GM23248 (cell line): ENCODE results near the gene HOXD1. TPM values are rescaled to one million over a fixed set of nuclear protein-coding genes. Genes with fewer than 3 reads are reported as not detected.
A peak's percentile ranks its signal among the peaks of the same experiment; 100 is the strongest.

Experiments used
- DNase-seq: peaks from one replicate; pipeline ENCODE4 v3.0.0-alpha.2; 2015
- H2AFZ ChIP-seq: fragments of 200-600 bp; sonication (generic); 2 replicates; pipeline ENCODE4 v1.6.1; 2016; ENCODE audit warnings: antibody characterized with exemption
- H3F3A ChIP-seq: fragments of 200-600 bp; sonication (generic); 2 replicates; pipeline ENCODE4 v1.6.1; 2016; ENCODE audit warnings: mild to moderate bottlenecking, antibody characterized with exemption, mixed run types; ENCODE audit not compliant: insufficient read depth
- H3K27ac ChIP-seq: fragments of 200-600 bp; sonication (generic); 2 replicates; pipeline ENCODE4 v1.5.1; 2016; ENCODE audit warnings: mild to moderate bottlenecking
- H3K27me3 ChIP-seq: fragments of 200-600 bp; sonication (generic); replicated peaks from 2 replicates; pipeline ENCODE4 v1.6.1; 2016; ENCODE audit warnings: mild to moderate bottlenecking; ENCODE audit not compliant: insufficient read depth
- H3K36me3 ChIP-seq: fragments of 200-600 bp; sonication (generic); 2 replicates; pipeline ENCODE4 v1.6.1; 2016; ENCODE audit warnings: low read depth, mild to moderate bottlenecking
- H3K4me1 ChIP-seq: fragments of 200-600 bp; sonication (generic); 2 replicates; pipeline ENCODE4 v1.6.1; 2016; ENCODE audit warnings: mild to moderate bottlenecking; ENCODE audit not compliant: insufficient read depth
- H3K4me2 ChIP-seq: fragments of 200-600 bp; sonication (generic); one replicate; pipeline ENCODE4 v1.6.1; 2016; ENCODE audit warnings: mild to moderate bottlenecking; ENCODE audit not compliant: unreplicated experiment
- H3K4me3 ChIP-seq: fragments of 200-600 bp; sonication (generic); 2 replicates; pipeline ENCODE4 v1.5.1; 2016; ENCODE audit warnings: mild to moderate bottlenecking
- H3K79me2 ChIP-seq: fragments of 200-600 bp; sonication (generic); 2 replicates; pipeline ENCODE4 v1.6.1; 2016; ENCODE audit warnings: mild to moderate bottlenecking; ENCODE audit not compliant: insufficient read depth
- H3K9ac ChIP-seq: fragments of 200-600 bp; sonication (generic); 2 replicates; pipeline ENCODE4 v1.6.1; 2016; ENCODE audit warnings: mild to moderate bottlenecking
- H3K9me2 ChIP-seq: fragments of 200-600 bp; sonication (generic); 2 replicates; pipeline ENCODE4 v1.6.1; 2016; ENCODE audit warnings: mixed run types, mild to moderate bottlenecking, moderate library complexity; ENCODE audit not compliant: insufficient read depth
- H3K9me3 ChIP-seq: fragments of 200-600 bp; sonication (generic); one replicate; pipeline ENCODE4 v1.6.1; 2017; ENCODE audit warnings: low read depth
- H4K20me1 ChIP-seq: fragments of 200-600 bp; sonication (generic); 2 replicates; pipeline ENCODE4 v1.6.0; 2016; ENCODE audit not compliant: insufficient read depth
- EZH2 ChIP-seq: fragments of 200-600 bp; sonication (generic); IDR thresholded peaks from 2 replicates; pipeline ENCODE4 v1.6.1; 2018; ENCODE audit warnings: antibody characterized with exemption, mild to moderate bottlenecking; ENCODE audit not compliant: insufficient read depth, poor library complexity, severe bottlenecking
- EZH2phosphoT487 ChIP-seq: fragments of 200-600 bp; sonication (generic); IDR thresholded peaks from 2 replicates; pipeline ENCODE4 v1.6.1; 2018; ENCODE audit warnings: antibody characterized with exemption, moderate library complexity, mild to moderate bottlenecking, low read depth; ENCODE audit not compliant: insufficient read depth
- WGBS, 2 experiments: methylation state at CpG; one replicate each; pipeline ENCODE4 v1.1.6; 2015 to 2017; ENCODE audit warnings: low lambda C conversion rate in 2 of 2, low coverage in 1 of 2; ENCODE audit errors: missing lambda C conversion rate in 2 of 2; 5-methylcytosine and 5-hydroxymethylcytosine counted together
- in situ Hi-C: fragments of 300-500 bp; cut with MboI; formaldehyde crosslinking; loops from 2 replicates; pipeline ENCODE4 v1.15.0; 2020
- polyA plus RNA-seq: library from polyadenylated mRNA; unstranded; fragments of >200 nt; fragmentation: Nextera tagmentation; extraction: Ambion mirVana; gene quantifications from 2 replicates; pipeline ENCODE4 v1.2.1, GENCODE V29; 2016
- total RNA-seq: library from RNA; depleted of rRNA; stranded (reverse); fragments of >200 nt; shearing (Covaris generic); gene quantifications from 2 replicates; pipeline ENCODE4 v1.2.3, GENCODE V29; 2014

HOXD1 gene
- total and polyA plus RNA-seq, 2 experiments from 2014 or later, result 0.43 to 2.2 TPM

DNA sequence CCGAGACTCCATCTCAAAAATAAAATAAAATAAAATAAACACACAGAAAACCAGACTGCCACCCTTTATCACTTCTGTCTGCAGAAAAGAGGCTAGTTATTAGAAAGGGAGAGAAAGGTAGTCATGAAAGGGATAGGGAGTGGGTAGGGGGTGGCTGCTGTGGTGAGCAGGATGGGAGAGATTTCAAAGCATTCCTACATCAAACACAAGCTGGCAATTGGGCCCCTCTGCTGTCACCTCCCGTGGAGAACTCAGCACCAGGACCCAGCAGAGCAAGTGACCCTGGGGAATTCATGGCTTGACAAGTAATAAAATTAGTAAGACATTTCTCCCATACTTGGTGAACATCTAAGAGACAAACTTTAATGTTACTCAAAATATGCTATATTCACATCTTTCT is 3.7 kb upstream of the HOXD1 start:
- H3K9me3 ChIP-seq, result no peaks in the 10 kb centered on the region
- H3K27ac ChIP-seq, result no peak overlapping the region
- WGBS, 2 experiments, result 76 to 82% methylated on average over 2 of the region's 2 CpGs
- no peaks in the 10 kb centered on the region for H3K36me3 ChIP-seq
- peaks cover 6% of the 10 kb centered on the region; the same call in 1 of the 2 replicates for H3F3A ChIP-seq
- 0 out of 2 replicates have a peak, but pooled peaks cover 5% of the 10 kb centered on the region for H3K4me1 ChIP-seq
- no peak overlapping the region for H3K4me3 ChIP-seq
- no peaks in the 10 kb centered on the region for H3K27me3 ChIP-seq
- in situ Hi-C loops, result no loop called here
- TF ChIP-seq EZH2 (no peak), EZH2phosphoT487 (no peak)
- H2AFZ ChIP-seq, result no peak overlapping the region
- peaks cover 9% of the 10 kb centered on the region; the same call in 1 of the 2 replicates for H3K79me2 ChIP-seq
- no peak for DNase-seq
- H3K9ac ChIP-seq, result no peak overlapping the region
- H3K4me2 ChIP-seq, result no peak overlapping the region
- H4K20me1 ChIP-seq, result no peaks in the 10 kb centered on the region
- no peaks in the 10 kb centered on the region for H3K9me2 ChIP-seq

- Histone ChIP-seq H4K20me1 (no peaks in the 10 kb centered on the region), H3K4me3 (no peak overlapping the region), H3K9me3 (no peaks in the 10 kb centered on the region), H3F3A (peaks cover 6% of the 10 kb centered on the region; the same call in 1 of the 2 replicates), H3K4me2 (no peak overlapping the region), H3K79me2 (peaks cover 9% of the 10 kb centered on the region; the same call in 1 of the 2 replicates), H3K27ac (no peak overlapping the region), H3K27me3 (no peaks in the 10 kb centered on the region), H3K4me1 (0 out of 2 replicates have a peak, but pooled peaks cover 5% of the 10 kb centered on the region), H2AFZ (no peak overlapping the region), H3K36me3 (no peaks in the 10 kb centered on the region), H3K9me2 (no peaks in the 10 kb centered on the region), H3K9ac (no peak overlapping the region)
- WGBS, 2 experiments, result 100% methylated on average over 2 of the region's 2 CpGs
- no peak for DNase-seq
- TF ChIP-seq EZH2, result no peak
- TF ChIP-seq EZH2phosphoT487, result no peak
- in situ Hi-C loops, result no loop called here
Measured at GRCh38 chr2:176186024-176186423, 2.4 kb upstream of the HOXD1 start.

DNA sequence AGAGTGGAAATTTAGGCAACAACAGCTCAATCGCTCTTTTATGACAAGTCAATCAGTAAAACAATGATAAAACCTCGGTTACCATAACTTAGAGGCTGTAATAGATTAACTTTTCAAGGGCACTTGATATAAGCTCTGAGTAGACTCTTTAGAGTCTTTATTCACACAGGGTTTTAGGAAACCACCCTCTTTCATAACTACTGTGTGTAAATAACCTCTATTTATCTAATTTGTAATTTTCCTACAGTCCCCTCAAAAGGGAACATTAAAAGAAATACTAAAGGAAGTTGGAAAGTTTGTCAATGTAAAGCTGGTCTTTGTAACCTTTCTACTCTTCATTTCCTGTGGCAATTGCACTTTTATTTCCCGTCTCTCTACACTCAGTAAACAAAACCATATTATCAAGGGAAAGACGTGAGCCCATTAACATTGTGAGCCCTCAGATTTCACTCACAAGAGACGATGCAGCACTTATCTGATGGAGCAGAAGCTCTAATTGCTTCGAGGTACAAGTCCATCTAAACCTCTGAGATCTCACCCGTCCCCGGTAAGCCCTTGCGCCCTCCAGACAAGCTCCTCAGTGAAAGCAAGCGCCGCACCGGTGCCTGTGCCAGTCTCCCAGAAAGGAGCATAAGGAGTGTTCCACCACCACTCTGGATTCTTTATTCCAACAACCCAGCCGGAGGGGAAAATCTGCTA is 1.1 kb upstream of the HOXD1 start:
- peak; percentile 64 for DNase-seq

GRCh38 chr2:176188774-176189680 is 559 bp downstream of the HOXD1 start:
- Histone ChIP-seq H3K4me3 (peak overlapping the region; percentile 86), H3F3A (peaks cover 6% of the 10 kb centered on the region; the same call in 1 of the 2 replicates), H2AFZ (peak overlapping the region; percentile 96), H3K79me2 (peaks cover 9% of the 10 kb centered on the region; the same call in 1 of the 2 replicates), H3K36me3 (no peaks in the 10 kb centered on the region), H3K27ac (peak overlapping the region; percentile 54; the same call in 1 of the 2 replicates), H3K4me2 (peak overlapping the region; percentile 87), H4K20me1 (no peaks in the 10 kb centered on the region), H3K9me2 (no peaks in the 10 kb centered on the region), H3K4me1 (0 out of 2 replicates have a peak, but pooled peaks cover 5% of the 10 kb centered on the region), H3K9me3 (no peaks in the 10 kb centered on the region), H3K9ac (peak overlapping the region; percentile 83), H3K27me3 (no peaks in the 10 kb centered on the region)
- in situ Hi-C loops, result no loop called here
- 3 to 5% methylated on average over 50 to 67 of the region's 98 CpGs for WGBS, 2 experiments
- TF ChIP-seq EZH2phosphoT487, result no peak
- no peak for TF ChIP-seq EZH2
- peak; percentile 39 for DNase-seq

More for the DNA sequence above, 1.1 kb upstream of the HOXD1 start:
- Histone ChIP-seq H3K9me3 (no peaks in the 10 kb centered on the region), H3K27ac (peak overlapping the region; percentile 54), H4K20me1 (no peaks in the 10 kb centered on the region), H3K36me3 (no peaks in the 10 kb centered on the region), H3F3A (peaks cover 6% of the 10 kb centered on the region; the same call in 1 of the 2 replicates), H3K9ac (peak overlapping the region; percentile 83), H2AFZ (peak overlapping the region; percentile 96), H3K9me2 (no peaks in the 10 kb centered on the region), H3K4me2 (peak overlapping the region; percentile 87), H3K79me2 (peaks cover 9% of the 10 kb centered on the region; the same call in 1 of the 2 replicates), H3K27me3 (no peaks in the 10 kb centered on the region), H3K4me3 (peak overlapping the region; percentile 86), H3K4me1 (0 out of 2 replicates have a peak, but pooled peaks cover 5% of the 10 kb centered on the region)
- 14 to 15% methylated on average over 13 of the region's 13 CpGs for WGBS, 2 experiments
- TF ChIP-seq EZH2 (no peak), EZH2phosphoT487 (no peak)
- in situ Hi-C loops, result no loop called here
